Measurements from ENCODE around the gene TRIM66. TPM values are rescaled to one million over a fixed set of nuclear protein-coding genes. Genes with fewer than 3 reads are reported as not detected.

TRIM66 gene
- total RNA-seq, 4 donors from 2014 or later = 3.3 to 13.0 (median 6.2) TPM

DNA sequence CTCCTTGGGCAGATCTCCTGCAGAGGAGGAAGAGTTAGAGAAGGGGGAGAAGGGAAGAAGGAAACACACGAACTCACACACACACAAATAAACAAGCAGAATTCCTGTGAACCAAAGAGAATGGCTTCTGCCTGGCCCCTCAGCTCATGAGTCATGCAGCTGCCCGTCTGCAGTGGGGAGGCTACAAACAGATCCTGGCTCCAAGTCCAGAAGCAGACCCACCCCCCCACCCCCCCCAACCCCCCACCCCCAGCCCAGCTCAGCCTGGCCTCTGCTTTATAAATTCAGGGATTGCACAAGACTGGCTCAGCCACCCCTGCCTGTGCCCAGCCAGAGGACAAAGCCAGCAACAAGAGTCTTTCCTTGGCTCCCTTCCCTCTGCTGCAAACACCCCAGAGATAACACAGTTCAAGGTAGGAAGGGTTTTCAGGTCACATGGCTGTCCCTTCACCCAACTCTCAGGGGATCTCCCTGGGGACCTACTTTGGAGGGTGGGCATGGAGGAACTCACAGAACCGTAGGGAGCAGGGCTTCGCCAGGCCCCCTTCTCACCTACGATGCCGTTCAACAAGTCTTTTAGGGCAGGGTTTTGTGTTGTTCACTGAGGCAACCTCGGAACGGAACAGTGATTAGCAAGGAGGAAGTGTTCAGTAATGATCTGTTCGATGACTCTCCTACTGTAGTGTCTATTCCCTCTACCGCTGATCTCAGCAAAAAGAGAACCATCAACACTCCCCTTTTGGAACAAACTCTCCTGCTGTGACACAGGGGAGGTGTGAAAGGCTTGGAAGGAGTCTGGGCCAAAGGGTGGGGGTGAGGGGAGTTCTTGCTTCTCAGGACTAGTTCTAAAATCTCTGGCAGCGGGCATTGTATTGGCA is 35.6 kb upstream of the TRIM66 start:
- DNase-seq (ENCODE audit: low spot score in 2 of 2) = no peak
- intact Hi-C loops (cut with DNase I; ENCODE audit: low total_unique reads) = no loop called here
- WGBS, 2 donors = 20 to 23% methylated on average over 11 of the region's 11 CpGs
- H3K4me3 ChIP-seq (ENCODE audit: low read depth, poor library complexity, severe bottlenecking) = no peak overlapping the region
- TF ChIP-seq POLR2A (IDR thresholded peaks at IDR 0.05) = no peak
- TF ChIP-seq, protein P1, sequence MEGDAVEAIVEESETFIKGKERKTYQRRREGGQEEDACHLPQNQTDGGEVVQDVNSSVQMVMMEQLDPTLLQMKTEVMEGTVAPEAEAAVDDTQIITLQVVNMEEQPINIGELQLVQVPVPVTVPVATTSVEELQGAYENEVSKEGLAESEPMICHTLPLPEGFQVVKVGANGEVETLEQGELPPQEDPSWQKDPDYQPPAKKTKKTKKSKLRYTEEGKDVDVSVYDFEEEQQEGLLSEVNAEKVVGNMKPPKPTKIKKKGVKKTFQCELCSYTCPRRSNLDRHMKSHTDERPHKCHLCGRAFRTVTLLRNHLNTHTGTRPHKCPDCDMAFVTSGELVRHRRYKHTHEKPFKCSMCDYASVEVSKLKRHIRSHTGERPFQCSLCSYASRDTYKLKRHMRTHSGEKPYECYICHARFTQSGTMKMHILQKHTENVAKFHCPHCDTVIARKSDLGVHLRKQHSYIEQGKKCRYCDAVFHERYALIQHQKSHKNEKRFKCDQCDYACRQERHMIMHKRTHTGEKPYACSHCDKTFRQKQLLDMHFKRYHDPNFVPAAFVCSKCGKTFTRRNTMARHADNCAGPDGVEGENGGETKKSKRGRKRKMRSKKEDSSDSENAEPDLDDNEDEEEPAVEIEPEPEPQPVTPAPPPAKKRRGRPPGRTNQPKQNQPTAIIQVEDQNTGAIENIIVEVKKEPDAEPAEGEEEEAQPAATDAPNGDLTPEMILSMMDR (IDR thresholded peaks at IDR 0.05) = no peak

DNA sequence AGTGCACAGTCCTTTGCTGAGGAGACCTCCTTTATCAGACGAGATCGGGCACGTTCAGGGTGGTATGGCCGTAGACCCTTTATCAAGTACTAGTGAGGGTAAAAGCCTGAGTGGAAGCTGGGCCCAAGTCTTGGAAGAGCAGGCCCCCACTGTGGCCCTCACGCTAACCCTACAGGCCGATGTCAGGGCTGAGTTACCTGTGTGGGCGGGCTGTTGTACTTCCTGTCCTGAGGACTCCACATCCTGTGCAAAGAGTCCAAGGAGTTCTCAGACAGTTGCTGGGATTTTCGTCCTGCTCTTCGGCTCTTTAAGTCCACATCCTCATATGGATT is 35.0 kb upstream of the TRIM66 start:
- no peak overlapping the region for H3K4me3 ChIP-seq (ENCODE audit: low read depth, poor library complexity, severe bottlenecking)
- 66 to 74% methylated on average over 9 of the region's 9 CpGs for WGBS, 2 donors
- intact Hi-C loops (cut with DNase I; ENCODE audit: low total_unique reads) = no loop called here
- DNase-seq (ENCODE audit: low spot score in 2 of 2) = no peak
- TF ChIP-seq POLR2A (IDR thresholded peaks at IDR 0.05) = no peak
- TF ChIP-seq, protein P1 (IDR thresholded peaks at IDR 0.05) = no peak

DNA sequence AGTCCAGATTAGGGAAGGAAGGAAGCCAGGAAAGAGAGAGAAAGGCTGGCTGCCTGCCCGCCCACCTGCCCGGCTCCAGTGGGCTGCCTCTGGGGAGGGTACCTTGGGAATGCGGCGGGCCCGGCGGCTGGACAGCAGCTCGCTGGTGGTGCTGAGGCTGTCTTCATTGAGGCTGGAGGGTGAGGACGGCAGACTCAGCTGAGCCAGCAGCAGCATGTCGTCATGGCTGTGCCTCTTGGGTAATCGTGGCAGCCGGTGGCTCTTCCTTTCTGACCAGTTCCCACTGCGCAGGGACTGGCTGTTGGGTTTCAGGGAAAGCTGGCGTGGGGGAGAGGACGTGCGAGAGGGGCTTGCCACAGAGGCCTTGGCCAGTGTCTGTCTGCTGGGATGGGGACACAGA is 33.0 kb upstream of the TRIM66 start:
- H3K4me3 ChIP-seq (ENCODE audit: low read depth, poor library complexity, severe bottlenecking) = no peak overlapping the region

DNA sequence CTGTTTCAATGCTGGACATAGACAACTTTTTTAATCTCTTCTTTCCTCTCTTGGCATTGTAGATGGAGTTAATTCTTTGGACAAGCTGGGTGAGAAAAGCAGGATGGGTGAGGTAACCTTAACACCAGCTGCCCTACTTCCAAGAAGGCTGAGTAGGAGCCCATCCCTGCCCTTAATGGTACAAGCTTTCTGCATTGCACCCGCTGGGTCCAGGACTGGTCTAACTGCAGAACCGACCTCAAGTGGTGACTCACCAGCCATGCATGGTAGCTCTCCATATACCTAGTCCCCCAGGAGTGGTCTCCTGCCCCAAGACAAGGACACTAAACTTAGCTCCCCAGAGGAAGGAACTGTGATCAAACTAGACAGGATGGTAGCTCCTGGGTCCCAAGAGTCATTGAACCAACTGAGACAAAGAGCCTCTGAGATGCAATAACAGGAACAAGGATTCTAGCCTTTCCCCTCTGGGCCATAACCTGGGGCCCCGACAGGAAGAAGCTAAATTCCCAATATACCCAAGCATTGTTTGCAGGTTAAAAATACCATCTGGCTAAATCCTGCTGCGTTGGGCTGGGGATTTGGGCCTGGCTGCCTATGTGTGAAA is 32.3 kb upstream of the TRIM66 start:
- intact Hi-C loops (cut with DNase I; ENCODE audit: low total_unique reads) = no loop called here
- 63 to 70% methylated on average over 4 of the region's 4 CpGs for WGBS, 2 donors
- no peak for DNase-seq (ENCODE audit: low spot score in 2 of 2)
- no peak overlapping the region for H3K4me3 ChIP-seq (ENCODE audit: low read depth, poor library complexity, severe bottlenecking)
- TF ChIP-seq, protein P1 (IDR thresholded peaks at IDR 0.05) = no peak
- TF ChIP-seq POLR2A (IDR thresholded peaks at IDR 0.05) = no peak

More for the DNA sequence above, 33.0 kb upstream of the TRIM66 start:
- intact Hi-C loops (cut with DNase I; ENCODE audit: low total_unique reads) = no loop called here
- DNase-seq (ENCODE audit: low spot score in 2 of 2) = no peak
- 70 to 88% methylated on average over 15 of the region's 15 CpGs for WGBS, 2 donors
- no peak for TF ChIP-seq POLR2A (IDR thresholded peaks at IDR 0.05)
- TF ChIP-seq, protein P1 (IDR thresholded peaks at IDR 0.05) = no peak

DNA sequence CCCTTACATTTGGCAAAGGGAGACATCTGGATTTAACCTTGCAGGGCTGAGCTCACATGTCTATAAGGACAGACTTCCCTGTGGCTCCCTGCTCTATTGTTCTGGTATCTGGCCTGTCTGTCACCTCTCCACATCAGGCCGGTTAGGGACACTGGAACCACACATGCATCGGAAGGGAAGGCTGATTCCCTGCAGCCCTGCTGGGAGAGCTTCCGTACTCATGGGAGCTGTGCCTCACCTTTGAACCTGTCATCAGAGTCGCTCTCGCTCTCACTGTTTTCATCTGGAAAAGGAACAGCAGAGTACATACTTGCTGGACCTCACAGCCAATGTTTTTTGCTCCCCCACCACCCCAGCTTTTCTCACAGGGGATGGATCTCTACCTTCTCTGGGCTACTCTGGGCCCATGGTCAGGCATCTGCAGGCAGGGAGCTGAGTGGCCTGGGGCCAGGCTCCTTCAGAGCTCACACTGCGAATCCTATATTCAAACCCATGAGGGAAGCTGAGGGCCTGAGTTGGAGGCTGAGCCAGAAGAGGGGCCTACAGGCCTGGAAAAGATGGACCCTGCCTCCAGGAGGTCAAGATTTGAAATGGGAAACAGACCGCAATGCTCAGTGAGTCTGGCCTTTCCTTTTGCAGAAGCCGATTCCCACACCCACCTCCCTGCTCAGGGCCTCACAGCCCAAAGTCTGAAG is 31.4 kb upstream of the TRIM66 start:
- 84 to 96% methylated on average over 8 of the region's 8 CpGs for WGBS, 2 donors
- intact Hi-C loops (cut with DNase I; ENCODE audit: low total_unique reads) = no loop called here
- no peak for DNase-seq (ENCODE audit: low spot score in 2 of 2)
- no peak for TF ChIP-seq POLR2A (IDR thresholded peaks at IDR 0.05)
- TF ChIP-seq, protein P1 (IDR thresholded peaks at IDR 0.05) = no peak
- H3K4me3 ChIP-seq (ENCODE audit: low read depth, poor library complexity, severe bottlenecking) = no peak overlapping the region
